GM23248 (cell line): ENCODE measurements around the gene WLS.

Experiments
- EZH2 ChIP-seq: fragments of 200-600 bp; sonication (generic); IDR thresholded peaks from 2 replicates; pipeline ENCODE4 v1.6.1; 2018; ENCODE audit warnings: antibody characterized with exemption, mild to moderate bottlenecking; ENCODE audit not compliant: insufficient read depth, poor library complexity, severe bottlenecking
- EZH2phosphoT487 ChIP-seq: fragments of 200-600 bp; sonication (generic); IDR thresholded peaks from 2 replicates; pipeline ENCODE4 v1.6.1; 2018; ENCODE audit warnings: antibody characterized with exemption, moderate library complexity, mild to moderate bottlenecking, low read depth; ENCODE audit not compliant: insufficient read depth

DNA sequence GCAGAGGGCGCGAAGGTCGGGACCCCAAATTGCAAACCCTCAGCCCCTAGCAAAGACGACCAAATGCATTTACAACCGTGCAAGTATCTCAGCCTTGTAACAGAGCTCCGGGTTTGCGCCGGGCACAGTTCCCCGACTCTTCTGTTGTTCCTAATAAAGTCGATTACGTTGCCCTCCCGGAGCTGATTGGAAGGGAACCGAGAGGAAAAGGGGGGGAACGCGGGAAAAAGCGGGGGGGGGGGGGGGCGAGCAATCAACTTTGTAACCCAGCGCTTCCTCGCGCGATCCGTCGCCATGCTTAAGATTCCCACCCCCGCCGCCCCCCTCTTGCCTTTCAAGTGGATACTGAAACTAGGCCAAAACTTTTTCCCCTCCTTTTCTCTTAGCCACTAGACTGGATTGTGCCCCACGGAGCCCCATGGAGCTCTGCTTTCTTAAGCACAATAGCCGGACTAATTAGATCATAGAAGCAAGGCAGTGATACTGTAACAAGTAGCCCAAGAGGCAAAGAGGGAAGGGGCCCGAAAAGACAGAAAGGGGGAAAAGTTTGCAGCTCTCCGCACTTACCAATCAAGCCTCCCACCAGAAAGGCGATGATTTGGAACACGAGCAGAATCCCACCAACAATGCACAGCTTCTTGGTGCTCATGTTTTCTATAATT is 565 bp downstream of the WLS start:
- TF ChIP-seq EZH2 (no peak), EZH2phosphoT487 (no peak)
